HepG2 (cell line): Measurements from ENCODE around the gene WDR7. TPM values are rescaled to one million over a fixed set of nuclear protein-coding genes. Genes with fewer than 3 reads are reported as not detected.

Experiments used
- ATF1 ChIP-seq: IDR thresholded peaks from 2 replicates; pipeline ENCODE4 v1.6.1; 2016; ENCODE audit warnings: mild to moderate bottlenecking, control low read depth
- BHLHE40 ChIP-seq: IDR thresholded peaks from 2 replicates; pipeline ENCODE4 v1.6.1; 2011; ENCODE audit warnings: low read length, improper control_type of control experiment
- CREB1 ChIP-seq, 2 experiments: fragments of 450-650 bp in 1 of 2; IDR thresholded peaks; 2 replicates each; pipeline ENCODE4 v1.6.1; 2016 to 2017; ENCODE audit warnings: control low read depth in 1 of 2, mild to moderate bottlenecking in 1 of 2, missing compliant biosample characterization in 1 of 2, missing genetic modification characterization in 1 of 2
- FOXA1 ChIP-seq, 2 experiments: fragments of 450-650 bp in 1 of 2; sonication (generic) in 1 of 2; formaldehyde crosslinking in 1 of 2; IDR thresholded peaks; 2 replicates each; pipeline versions ENCODE4 v1.4.0 to v1.6.1; 2016 to 2020; ENCODE audit warnings: missing genetic modification reagents in 1 of 2
- RFXAP ChIP-seq: sonication (generic); formaldehyde crosslinking; IDR thresholded peaks from 2 replicates; pipeline ENCODE4 v1.4.0; 2020; ENCODE audit warnings: missing genetic modification reagents, borderline replicate concordance
- ZNF605 ChIP-seq: sonication (generic); formaldehyde crosslinking; IDR thresholded peaks from 2 replicates; pipeline ENCODE4 v1.8.0; 2022; ENCODE audit warnings: mild to moderate bottlenecking, missing genetic modification reagents
- ZNF614 ChIP-seq: IDR thresholded peaks from 2 replicates; pipeline ENCODE4 v1.6.1; 2018; ENCODE audit warnings: missing biosample characterization, missing genetic modification reagents, inconsistent platforms, borderline replicate concordance
- ZNF678 ChIP-seq: sonication (generic); formaldehyde crosslinking; IDR thresholded peaks from 2 replicates; pipeline ENCODE4 v1.4.0; 2020; ENCODE audit warnings: mild to moderate bottlenecking, missing genetic modification reagents
- polyA plus RNA-seq, 8 experiments: library from polyadenylated mRNA; depleted of rRNA in 3 of 8; stranded (reverse) in 7 of 8; unstranded in 1 of 8; fragments of >200 nt; fragmentation: Illumina TruSeq in 4 of 8; extraction: Trizol in 4 of 8; gene quantifications; 2 replicates each; pipeline versions ENCODE4 v1.2.1 to v1.2.3, GENCODE V29; 2011 to 2016; ENCODE audit warnings: low read depth in 4 of 8, missing spikeins in 1 of 8, mixed read lengths in 1 of 8; ENCODE audit not compliant: insufficient read depth in 1 of 8
- total RNA-seq, 5 experiments: library from RNA; depleted of rRNA; stranded (reverse); fragments of >200 nt; fragmentation: Illumina TruSeq; extraction: Trizol; gene quantifications; 2 replicates each; pipeline ENCODE4 v1.2.3, GENCODE V29; 2016; ENCODE audit warnings: low read depth in 1 of 5
- TF ChIP-seq, protein P1 (sequence below): sonication (generic); formaldehyde crosslinking; IDR thresholded peaks from 2 replicates; pipeline ENCODE4 v1.9.0; 2021; ENCODE audit warnings: mild to moderate bottlenecking, missing genetic modification reagents
- TF ChIP-seq, protein P2 (sequence below): sonication (generic); formaldehyde crosslinking; IDR thresholded peaks from 2 replicates; pipeline ENCODE4 v1.5.1; 2020; ENCODE audit warnings: mild to moderate bottlenecking, missing genetic modification reagents, moderate library complexity
- TF ChIP-seq, protein P3 (sequence below): sonication (generic); formaldehyde crosslinking; IDR thresholded peaks from 2 replicates; pipeline ENCODE4 v1.5.0; 2020; ENCODE audit warnings: mild to moderate bottlenecking, missing genetic modification reagents, borderline replicate concordance
- TF ChIP-seq, protein P4 (sequence below): sonication (generic); formaldehyde crosslinking; IDR thresholded peaks from 2 replicates; pipeline ENCODE4 v1.9.0; 2022; ENCODE audit warnings: missing genetic modification reagents, mild to moderate bottlenecking, borderline replicate concordance

WDR7 gene
- total and polyA plus RNA-seq, 2 of the 13 experiments (the other 11 are each of a cell fraction or from before 2014, with no cell fraction given), result 2.0 to 7.8 TPM

DNA sequence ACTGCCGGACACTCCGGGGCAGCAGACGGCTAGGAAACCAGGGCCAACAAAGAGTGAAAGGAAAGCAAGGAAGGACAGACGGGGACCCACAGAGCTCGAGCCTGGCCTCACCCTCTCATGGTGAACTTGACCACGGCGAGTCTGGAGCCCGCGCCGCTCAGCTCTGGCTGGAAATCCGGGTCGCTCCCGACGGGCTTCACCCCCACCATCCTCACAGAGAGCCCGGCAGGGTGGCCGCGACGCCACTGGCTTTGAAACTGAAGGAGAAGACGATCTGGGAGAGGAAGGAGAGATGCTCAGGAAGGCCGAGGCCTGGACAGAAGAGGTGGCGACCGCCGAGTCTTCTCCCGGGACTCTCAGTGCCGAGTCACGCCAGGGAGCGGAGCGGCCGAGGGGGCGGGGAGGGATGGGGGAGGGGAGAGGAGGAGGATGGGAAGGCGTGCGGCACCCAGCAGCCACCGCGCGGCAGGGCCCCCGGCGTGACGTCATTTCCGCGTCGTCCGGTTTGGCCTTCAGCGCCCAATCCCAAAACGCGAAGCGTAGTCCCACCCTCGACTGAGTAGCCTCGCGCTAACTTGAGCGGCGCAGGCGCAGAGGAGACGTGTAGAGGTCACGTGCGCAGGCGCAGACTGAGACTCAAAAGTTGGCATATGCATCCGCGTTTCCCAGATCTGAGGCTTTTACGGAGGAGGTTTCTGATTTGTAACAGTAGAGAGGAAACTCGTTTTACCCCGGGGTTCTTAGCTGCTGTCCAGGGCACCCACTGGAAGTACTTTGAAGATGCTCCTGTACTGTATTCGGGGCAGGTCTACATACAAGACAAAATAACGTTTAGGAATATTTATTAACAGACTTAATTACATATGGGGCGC lies 12.7 kb upstream of the WDR7 start, which contains the start of gene TXNL1 (continued):
- TF ChIP-seq, protein P1, sequence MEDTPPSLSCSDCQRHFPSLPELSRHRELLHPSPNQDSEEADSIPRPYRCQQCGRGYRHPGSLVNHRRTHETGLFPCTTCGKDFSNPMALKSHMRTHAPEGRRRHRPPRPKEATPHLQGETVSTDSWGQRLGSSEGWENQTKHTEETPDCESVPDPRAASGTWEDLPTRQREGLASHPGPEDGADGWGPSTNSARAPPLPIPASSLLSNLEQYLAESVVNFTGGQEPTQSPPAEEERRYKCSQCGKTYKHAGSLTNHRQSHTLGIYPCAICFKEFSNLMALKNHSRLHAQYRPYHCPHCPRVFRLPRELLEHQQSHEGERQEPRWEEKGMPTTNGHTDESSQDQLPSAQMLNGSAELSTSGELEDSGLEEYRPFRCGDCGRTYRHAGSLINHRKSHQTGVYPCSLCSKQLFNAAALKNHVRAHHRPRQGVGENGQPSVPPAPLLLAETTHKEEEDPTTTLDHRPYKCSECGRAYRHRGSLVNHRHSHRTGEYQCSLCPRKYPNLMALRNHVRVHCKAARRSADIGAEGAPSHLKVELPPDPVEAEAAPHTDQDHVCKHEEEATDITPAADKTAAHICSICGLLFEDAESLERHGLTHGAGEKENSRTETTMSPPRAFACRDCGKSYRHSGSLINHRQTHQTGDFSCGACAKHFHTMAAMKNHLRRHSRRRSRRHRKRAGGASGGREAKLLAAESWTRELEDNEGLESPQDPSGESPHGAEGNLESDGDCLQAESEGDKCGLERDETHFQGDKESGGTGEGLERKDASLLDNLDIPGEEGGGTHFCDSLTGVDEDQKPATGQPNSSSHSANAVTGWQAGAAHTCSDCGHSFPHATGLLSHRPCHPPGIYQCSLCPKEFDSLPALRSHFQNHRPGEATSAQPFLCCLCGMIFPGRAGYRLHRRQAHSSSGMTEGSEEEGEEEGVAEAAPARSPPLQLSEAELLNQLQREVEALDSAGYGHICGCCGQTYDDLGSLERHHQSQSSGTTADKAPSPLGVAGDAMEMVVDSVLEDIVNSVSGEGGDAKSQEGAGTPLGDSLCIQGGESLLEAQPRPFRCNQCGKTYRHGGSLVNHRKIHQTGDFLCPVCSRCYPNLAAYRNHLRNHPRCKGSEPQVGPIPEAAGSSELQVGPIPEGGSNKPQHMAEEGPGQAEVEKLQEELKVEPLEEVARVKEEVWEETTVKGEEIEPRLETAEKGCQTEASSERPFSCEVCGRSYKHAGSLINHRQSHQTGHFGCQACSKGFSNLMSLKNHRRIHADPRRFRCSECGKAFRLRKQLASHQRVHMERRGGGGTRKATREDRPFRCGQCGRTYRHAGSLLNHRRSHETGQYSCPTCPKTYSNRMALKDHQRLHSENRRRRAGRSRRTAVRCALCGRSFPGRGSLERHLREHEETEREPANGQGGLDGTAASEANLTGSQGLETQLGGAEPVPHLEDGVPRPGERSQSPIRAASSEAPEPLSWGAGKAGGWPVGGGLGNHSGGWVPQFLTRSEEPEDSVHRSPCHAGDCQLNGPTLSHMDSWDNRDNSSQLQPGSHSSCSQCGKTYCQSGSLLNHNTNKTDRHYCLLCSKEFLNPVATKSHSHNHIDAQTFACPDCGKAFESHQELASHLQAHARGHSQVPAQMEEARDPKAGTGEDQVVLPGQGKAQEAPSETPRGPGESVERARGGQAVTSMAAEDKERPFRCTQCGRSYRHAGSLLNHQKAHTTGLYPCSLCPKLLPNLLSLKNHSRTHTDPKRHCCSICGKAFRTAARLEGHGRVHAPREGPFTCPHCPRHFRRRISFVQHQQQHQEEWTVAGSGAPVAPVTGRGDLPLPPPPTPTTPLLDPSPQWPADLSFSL, result no peak
- TF ChIP-seq FOXA1 (IDR thresholded peaks at IDR 0.05) (no peak), FOXA1 (CRISPR knock-in tag; IDR thresholded peaks at IDR 0.05) (no peak), RFXAP (CRISPR knock-in tag) (peak; percentile 81; the same call in 1 of the 2 replicates), ZNF605 (0 out of 2 replicates have a peak, but pooled peaks have one; percentile 57), ZNF614 (CRISPR knock-in tag) (0 out of 2 replicates have a peak, but pooled peaks have one; percentile 19), BHLHE40 (peak; percentile 95), ZNF678 (CRISPR knock-in tag) (0 out of 2 replicates have a peak, but pooled peaks have one; percentile 21), ATF1 (CRISPR knock-in tag) (peak; percentile 90), CREB1 (IDR thresholded peaks at IDR 0.05) (peak; percentile 100), CREB1 (CRISPR knock-in tag; IDR thresholded peaks at IDR 0.05) (peak; percentile 96)
- TF ChIP-seq, protein P2, sequence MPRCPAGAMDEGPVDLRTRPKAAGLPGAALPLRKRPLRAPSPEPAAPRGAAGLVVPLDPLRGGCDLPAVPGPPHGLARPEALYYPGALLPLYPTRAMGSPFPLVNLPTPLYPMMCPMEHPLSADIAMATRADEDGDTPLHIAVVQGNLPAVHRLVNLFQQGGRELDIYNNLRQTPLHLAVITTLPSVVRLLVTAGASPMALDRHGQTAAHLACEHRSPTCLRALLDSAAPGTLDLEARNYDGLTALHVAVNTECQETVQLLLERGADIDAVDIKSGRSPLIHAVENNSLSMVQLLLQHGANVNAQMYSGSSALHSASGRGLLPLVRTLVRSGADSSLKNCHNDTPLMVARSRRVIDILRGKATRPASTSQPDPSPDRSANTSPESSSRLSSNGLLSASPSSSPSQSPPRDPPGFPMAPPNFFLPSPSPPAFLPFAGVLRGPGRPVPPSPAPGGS, result no peak
- TF ChIP-seq, protein P3, sequence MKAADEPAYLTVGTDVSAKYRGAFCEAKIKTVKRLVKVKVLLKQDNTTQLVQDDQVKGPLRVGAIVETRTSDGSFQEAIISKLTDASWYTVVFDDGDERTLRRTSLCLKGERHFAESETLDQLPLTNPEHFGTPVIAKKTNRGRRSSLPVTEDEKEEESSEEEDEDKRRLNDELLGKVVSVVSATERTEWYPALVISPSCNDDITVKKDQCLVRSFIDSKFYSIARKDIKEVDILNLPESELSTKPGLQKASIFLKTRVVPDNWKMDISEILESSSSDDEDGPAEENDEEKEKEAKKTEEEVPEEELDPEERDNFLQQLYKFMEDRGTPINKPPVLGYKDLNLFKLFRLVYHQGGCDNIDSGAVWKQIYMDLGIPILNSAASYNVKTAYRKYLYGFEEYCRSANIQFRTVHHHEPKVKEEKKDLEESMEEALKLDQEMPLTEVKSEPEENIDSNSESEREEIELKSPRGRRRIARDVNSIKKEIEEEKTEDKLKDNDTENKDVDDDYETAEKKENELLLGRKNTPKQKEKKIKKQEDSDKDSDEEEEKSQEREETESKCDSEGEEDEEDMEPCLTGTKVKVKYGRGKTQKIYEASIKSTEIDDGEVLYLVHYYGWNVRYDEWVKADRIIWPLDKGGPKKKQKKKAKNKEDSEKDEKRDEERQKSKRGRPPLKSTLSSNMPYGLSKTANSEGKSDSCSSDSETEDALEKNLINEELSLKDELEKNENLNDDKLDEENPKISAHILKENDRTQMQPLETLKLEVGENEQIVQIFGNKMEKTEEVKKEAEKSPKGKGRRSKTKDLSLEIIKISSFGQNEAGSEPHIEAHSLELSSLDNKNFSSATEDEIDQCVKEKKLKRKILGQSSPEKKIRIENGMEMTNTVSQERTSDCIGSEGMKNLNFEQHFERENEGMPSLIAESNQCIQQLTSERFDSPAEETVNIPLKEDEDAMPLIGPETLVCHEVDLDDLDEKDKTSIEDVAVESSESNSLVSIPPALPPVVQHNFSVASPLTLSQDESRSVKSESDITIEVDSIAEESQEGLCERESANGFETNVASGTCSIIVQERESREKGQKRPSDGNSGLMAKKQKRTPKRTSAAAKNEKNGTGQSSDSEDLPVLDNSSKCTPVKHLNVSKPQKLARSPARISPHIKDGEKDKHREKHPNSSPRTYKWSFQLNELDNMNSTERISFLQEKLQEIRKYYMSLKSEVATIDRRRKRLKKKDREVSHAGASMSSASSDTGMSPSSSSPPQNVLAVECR (CRISPR knock-in tag), result peak; percentile 86
- TF ChIP-seq, protein P4, sequence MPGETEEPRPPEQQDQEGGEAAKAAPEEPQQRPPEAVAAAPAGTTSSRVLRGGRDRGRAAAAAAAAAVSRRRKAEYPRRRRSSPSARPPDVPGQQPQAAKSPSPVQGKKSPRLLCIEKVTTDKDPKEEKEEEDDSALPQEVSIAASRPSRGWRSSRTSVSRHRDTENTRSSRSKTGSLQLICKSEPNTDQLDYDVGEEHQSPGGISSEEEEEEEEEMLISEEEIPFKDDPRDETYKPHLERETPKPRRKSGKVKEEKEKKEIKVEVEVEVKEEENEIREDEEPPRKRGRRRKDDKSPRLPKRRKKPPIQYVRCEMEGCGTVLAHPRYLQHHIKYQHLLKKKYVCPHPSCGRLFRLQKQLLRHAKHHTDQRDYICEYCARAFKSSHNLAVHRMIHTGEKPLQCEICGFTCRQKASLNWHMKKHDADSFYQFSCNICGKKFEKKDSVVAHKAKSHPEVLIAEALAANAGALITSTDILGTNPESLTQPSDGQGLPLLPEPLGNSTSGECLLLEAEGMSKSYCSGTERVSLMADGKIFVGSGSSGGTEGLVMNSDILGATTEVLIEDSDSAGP (CRISPR knock-in tag), result peak; percentile 38; the same call in 1 of the 2 replicates
